PFSK-1 (cell line): Measurements from ENCODE around the gene SIGLEC11.

Experiments used
- FOXP2 ChIP-seq: optimal IDR thresholded peaks from 2 replicates; pipeline ENCODE3; 2011; ENCODE audit warnings: borderline replicate concordance, control low read depth, inconsistent platforms; ENCODE audit not compliant: insufficient read depth; ENCODE audit errors: extremely low read length, extremely low read depth
- POLR2AphosphoS5 ChIP-seq: IDR thresholded peaks from 2 replicates; pipeline ENCODE4 v1.6.1; 2012; ENCODE audit warnings: low read depth, mild to moderate bottlenecking, control low read depth, low read length, moderate library complexity
- SIN3A ChIP-seq: IDR thresholded peaks from 2 replicates; pipeline ENCODE4 v1.6.1; 2012; ENCODE audit warnings: mild to moderate bottlenecking, low read length, moderate library complexity, borderline replicate concordance; ENCODE audit not compliant: insufficient read depth
- TAF1 ChIP-seq: IDR thresholded peaks from 2 replicates; pipeline ENCODE4 v1.6.1; 2012; ENCODE audit warnings: low read length, control low read depth, borderline replicate concordance; ENCODE audit not compliant: insufficient read depth
- TF ChIP-seq, protein P1 (sequence below), 2 experiments: IDR thresholded peaks; 2 replicates each; pipeline versions ENCODE4 v1.6.1 to v1.8.0; 2011 to 2012; ENCODE audit warnings: low read depth in 2 of 2, low read length in 2 of 2, control low read depth in 1 of 2, inconsistent platforms in 1 of 2, mild to moderate bottlenecking in 1 of 2, moderate library complexity in 1 of 2; ENCODE audit not compliant: insufficient read depth in 1 of 2

Gene SIGLEC11

DNA sequence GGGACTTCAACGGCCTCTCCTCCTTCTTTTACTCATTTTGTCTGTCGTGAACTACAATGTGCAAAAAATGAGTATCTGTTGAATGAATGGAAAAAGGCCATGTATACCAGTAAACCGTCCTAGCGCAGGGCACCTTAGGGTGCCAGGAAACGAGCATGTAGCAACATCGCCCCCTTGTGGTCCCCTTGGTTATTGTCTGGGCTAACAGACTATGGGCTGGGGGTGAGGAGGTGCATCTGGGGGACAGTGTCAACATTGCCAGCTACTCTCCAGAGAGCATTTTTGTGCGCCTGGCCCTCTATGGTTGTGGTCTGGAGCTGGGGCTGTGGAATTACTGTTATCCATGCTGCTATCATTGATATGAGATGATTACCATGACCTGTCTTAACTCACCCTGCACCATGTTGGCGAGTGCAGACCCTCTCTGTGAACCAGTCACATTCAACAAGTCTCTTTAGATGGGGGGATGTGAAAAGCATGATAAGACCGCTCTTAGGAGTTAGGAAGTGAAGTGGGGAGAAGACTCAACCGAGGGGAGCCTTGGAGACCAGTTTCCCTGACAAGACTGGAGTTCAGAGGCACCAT lies 22.8 kb upstream of the SIGLEC11 start:
- TF ChIP-seq POLR2AphosphoS5, result no peak
- no peak for TF ChIP-seq SIN3A
- TF ChIP-seq, protein P1, sequence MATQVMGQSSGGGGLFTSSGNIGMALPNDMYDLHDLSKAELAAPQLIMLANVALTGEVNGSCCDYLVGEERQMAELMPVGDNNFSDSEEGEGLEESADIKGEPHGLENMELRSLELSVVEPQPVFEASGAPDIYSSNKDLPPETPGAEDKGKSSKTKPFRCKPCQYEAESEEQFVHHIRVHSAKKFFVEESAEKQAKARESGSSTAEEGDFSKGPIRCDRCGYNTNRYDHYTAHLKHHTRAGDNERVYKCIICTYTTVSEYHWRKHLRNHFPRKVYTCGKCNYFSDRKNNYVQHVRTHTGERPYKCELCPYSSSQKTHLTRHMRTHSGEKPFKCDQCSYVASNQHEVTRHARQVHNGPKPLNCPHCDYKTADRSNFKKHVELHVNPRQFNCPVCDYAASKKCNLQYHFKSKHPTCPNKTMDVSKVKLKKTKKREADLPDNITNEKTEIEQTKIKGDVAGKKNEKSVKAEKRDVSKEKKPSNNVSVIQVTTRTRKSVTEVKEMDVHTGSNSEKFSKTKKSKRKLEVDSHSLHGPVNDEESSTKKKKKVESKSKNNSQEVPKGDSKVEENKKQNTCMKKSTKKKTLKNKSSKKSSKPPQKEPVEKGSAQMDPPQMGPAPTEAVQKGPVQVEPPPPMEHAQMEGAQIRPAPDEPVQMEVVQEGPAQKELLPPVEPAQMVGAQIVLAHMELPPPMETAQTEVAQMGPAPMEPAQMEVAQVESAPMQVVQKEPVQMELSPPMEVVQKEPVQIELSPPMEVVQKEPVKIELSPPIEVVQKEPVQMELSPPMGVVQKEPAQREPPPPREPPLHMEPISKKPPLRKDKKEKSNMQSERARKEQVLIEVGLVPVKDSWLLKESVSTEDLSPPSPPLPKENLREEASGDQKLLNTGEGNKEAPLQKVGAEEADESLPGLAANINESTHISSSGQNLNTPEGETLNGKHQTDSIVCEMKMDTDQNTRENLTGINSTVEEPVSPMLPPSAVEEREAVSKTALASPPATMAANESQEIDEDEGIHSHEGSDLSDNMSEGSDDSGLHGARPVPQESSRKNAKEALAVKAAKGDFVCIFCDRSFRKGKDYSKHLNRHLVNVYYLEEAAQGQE (IDR thresholded peaks at IDR 0.05; ENCODE audit: insufficient read depth in 1 of 2, low read depth in 2 of 2, low read length in 2 of 2), result peak; percentile 35 to 56; a peak in 2 of 4 replicates
- no peak for TF ChIP-seq FOXP2
- TF ChIP-seq TAF1, result no peak

DNA sequence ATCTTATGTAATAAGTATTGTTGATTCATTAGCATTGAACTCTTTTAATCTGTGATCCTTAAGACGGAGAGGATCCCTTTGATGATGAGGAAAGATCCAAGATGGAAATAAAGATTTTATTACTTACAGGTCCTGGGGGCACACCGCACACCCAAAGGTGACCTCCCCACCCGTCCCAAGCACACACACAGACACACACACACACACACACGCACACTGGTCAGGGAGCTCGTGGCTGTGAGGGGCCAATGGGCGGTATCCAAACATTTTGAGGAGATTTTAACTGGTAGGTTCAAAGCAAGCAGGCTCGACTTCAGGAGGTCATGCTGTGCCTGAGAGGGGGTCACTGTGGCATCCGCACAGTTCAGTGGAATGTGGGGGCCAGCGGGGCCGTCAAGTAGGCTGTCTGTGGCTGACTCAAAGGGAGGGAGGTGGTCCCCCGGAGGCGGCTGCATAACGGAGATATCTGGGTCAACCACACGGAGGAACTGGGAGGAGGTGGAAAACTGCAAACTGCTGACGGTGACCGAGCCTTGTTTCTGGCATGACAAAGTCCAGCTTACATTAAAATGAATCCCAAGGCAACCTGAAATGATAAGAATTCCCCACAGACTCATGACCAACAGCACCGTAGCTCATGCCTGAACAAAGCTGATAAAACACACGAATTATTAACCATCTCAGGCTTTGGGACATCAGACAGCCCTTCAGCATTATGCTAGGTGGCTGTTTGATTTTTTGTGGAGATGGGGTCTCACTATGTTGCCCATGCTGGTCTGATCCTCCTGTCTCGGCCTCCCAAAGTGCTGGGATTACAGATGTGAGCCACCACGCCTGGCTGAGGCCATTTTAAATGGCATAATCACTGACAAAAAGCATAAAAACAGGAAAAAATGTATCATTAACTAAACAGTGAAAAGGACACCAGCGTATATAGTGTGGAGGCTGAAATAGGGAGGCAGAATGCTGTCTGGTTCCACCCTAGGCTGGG lies 20.9 kb upstream of the SIGLEC11 start:
- TF ChIP-seq FOXP2 (no peak), SIN3A (no peak), POLR2AphosphoS5 (no peak), TAF1 (no peak)
- TF ChIP-seq, protein P1 (IDR thresholded peaks at IDR 0.05; ENCODE audit: insufficient read depth in 1 of 2, low read depth in 2 of 2, low read length in 2 of 2), result no peak

DNA sequence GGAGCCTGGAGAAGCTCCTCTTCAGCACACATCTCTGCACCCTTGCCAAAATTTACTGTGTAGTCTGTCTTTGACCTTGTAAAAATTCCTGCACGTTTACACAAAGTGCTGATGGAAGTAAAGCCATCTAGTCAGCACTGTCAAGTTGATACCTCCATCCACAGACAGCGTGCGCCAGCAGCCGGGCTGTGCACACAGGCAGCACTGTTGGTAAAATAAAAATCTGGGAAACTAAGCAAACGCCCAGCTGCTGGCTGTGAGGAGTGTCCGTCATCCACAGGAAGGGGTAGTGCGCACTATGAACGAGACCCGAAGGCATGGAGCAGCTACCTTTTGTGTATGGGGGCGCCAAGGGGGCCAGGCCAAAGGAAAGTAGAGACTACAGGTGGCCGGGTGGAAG lies 17.4 kb upstream of the SIGLEC11 start:
- TF ChIP-seq FOXP2 (no peak), SIN3A (no peak), POLR2AphosphoS5 (no peak), TAF1 (no peak)
- TF ChIP-seq, protein P1 (IDR thresholded peaks at IDR 0.05; ENCODE audit: insufficient read depth in 1 of 2, low read depth in 2 of 2, low read length in 2 of 2), result no peak

DNA sequence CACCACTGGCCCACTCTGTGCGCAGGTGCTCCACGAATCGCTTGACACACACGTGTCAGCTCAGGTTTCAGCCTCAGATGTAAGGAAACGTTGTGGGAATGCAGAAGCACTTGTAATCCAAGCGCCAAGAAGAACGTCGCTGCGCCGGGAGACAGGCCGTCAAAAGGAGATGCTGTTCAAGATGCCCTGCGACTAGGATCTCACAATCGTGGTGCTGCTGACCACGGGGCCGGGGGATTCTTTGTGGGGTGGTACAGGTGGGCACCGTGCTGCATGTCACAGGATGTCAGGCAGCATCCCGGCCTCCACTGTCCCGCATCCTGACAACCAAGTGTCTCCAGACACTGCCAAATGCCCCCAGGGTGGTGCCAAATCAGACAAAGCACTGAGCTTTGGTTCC lies 16.9 kb upstream of the SIGLEC11 start:
- TF ChIP-seq, protein P1 (IDR thresholded peaks at IDR 0.05; ENCODE audit: insufficient read depth in 1 of 2, low read depth in 2 of 2, low read length in 2 of 2), result no peak
- no peak for TF ChIP-seq FOXP2
- TF ChIP-seq POLR2AphosphoS5, result no peak
- no peak for TF ChIP-seq TAF1
- TF ChIP-seq SIN3A, result no peak
